ENCODE data around the gene KCTD4.

- TF ChIP-seq POLR2AphosphoS5 (IDR thresholded peaks at IDR 0.05; ENCODE audit: low read depth, low read length), result no peak
- no peak for TF ChIP-seq REST (IDR thresholded peaks at IDR 0.05; ENCODE audit: insufficient read depth in 1 of 2, low read depth in 2 of 2, low read length in 2 of 2)
- no peak for TF ChIP-seq SIN3A (IDR thresholded peaks at IDR 0.05; ENCODE audit: borderline replicate concordance, insufficient read depth, low read length)
- TF ChIP-seq TAF1 (IDR thresholded peaks at IDR 0.05; ENCODE audit: borderline replicate concordance, insufficient read depth, low read length), result no peak
Observed at GRCh38 chr13:45167611-45168554, 33.0 kb downstream of the KCTD4 start.
